ENCODE results near the gene GLI2. TPM values are rescaled to one million over a fixed set of nuclear protein-coding genes. Genes with fewer than 3 reads are reported as not detected.
A peak's percentile ranks its signal among the peaks of the same experiment; 100 is the strongest.

Gene GLI2
- polyA plus RNA-seq, 1 experiment = 5.2 TPM

GRCh38 chr2:120720746-120721375 is 14.8 kb upstream of the GLI2 start:
- ChIA-PET POLR2A (interaction anchor here (0.8 kb wide), 1 partner anchor 15 kb away, joined by 9 read pairs; no protein-coding TSS in a partner anchor), CTCF (interaction anchor here (0.5 kb wide), 1 partner anchor 340 kb away, joined by 4 read pairs; no protein-coding TSS in a partner anchor)
- DNase-seq (ENCODE audit: low read depth, low spot score) = no peak
- no peaks in the 10 kb centered on the region for H3K27me3 ChIP-seq (ENCODE audit: control insufficient read depth, insufficient read depth, low read length)
- H3K9me3 ChIP-seq (ENCODE audit: control insufficient read depth, insufficient read depth, low read length) = peaks cover 4% of the 10 kb centered on the region; the same call in 1 of the 2 replicates
- H3K27ac ChIP-seq (ENCODE audit: low read depth, low read length) = no peak overlapping the region
- H3K4me3 ChIP-seq (ENCODE audit: low read depth, low read length) = no peak overlapping the region
- TF ChIP-seq, protein P1, sequence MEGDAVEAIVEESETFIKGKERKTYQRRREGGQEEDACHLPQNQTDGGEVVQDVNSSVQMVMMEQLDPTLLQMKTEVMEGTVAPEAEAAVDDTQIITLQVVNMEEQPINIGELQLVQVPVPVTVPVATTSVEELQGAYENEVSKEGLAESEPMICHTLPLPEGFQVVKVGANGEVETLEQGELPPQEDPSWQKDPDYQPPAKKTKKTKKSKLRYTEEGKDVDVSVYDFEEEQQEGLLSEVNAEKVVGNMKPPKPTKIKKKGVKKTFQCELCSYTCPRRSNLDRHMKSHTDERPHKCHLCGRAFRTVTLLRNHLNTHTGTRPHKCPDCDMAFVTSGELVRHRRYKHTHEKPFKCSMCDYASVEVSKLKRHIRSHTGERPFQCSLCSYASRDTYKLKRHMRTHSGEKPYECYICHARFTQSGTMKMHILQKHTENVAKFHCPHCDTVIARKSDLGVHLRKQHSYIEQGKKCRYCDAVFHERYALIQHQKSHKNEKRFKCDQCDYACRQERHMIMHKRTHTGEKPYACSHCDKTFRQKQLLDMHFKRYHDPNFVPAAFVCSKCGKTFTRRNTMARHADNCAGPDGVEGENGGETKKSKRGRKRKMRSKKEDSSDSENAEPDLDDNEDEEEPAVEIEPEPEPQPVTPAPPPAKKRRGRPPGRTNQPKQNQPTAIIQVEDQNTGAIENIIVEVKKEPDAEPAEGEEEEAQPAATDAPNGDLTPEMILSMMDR (IDR thresholded peaks at IDR 0.05; ENCODE audit: low read depth, low read length) = no peak

DNA sequence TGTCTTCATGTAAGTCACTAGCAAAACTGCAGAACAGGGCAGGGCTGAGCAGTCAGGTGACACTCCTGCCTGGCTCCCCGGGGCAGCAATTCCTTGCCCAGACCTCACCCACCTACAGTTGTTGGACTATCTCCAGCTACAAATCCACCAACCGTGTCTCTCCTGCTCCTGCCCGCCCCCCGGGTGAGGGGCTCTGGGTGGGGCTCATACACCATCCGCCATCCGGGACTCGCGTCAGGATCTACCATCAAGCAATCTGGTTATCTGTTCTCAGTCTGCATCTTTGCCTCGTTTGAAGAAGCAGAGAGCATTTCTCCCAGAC is 13.5 kb upstream of the GLI2 start:
- H3K27ac ChIP-seq (ENCODE audit: low read depth, low read length) = peak overlapping the region; percentile 49
- no peaks in the 10 kb centered on the region for H3K27me3 ChIP-seq (ENCODE audit: control insufficient read depth, insufficient read depth, low read length)
- H3K4me3 ChIP-seq (ENCODE audit: low read depth, low read length) = no peak overlapping the region
- CTCF ChIA-PET = no interaction called here
- TF ChIP-seq, protein P1 (IDR thresholded peaks at IDR 0.05; ENCODE audit: low read depth, low read length) = no peak
- no peak for DNase-seq (ENCODE audit: low read depth, low spot score)
- peaks cover 7% of the 10 kb centered on the region; the same call in 1 of the 2 replicates for H3K9me3 ChIP-seq (ENCODE audit: control insufficient read depth, insufficient read depth, low read length)
- POLR2A ChIA-PET = no interaction called here

DNA sequence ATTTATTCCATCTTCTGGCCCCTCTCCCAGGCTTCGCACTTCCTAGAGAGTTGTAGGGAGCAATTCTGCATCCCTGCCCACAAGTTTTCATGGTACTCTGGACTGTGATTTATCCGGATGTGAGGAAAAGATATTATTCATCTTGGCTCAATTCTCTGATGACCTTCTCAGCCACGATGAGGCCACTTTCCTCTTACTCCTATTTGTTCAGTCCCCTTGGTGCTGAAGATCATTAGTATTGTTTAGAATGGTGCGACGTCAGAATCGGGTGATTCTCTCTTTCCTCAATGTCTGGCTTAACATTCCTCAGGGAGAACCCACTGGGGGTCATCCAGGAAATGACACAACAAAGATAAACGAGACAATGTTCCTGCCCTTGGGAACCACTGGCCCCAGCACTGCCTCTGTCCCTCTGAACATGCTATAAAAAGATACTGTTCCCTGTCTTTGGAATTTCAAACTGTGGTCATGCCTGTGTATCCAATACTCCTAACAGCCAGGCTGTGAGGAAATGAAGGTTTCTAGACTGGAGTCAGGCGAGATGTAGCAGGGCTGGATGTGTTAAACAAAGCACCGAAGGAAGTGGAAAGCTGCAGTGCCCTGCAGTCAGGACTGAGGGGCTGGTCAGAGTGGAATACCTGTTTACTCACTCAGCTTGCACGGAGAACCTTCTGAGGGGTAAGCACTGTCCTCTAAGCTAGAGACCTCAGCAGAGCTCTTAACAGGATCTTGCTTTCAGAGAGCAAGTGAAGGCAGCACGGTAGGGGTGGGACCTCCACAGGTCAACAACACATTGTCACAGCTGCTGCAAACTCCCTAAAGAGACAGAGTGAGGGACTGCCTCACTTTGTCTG is 12.9 kb upstream of the GLI2 start:
- CTCF ChIA-PET = interaction anchor here (0.6 to 1.0 kb wide), 2 partner anchors 28 to 134 kb away, joined by 3 to 4 read pairs; no protein-coding TSS in a partner anchor
- Histone ChIP-seq H3K27ac (ENCODE audit: low read depth, low read length) (peak overlapping the region; percentile 49), H3K9me3 (ENCODE audit: control insufficient read depth, insufficient read depth, low read length) (peaks cover 7% of the 10 kb centered on the region; the same call in 1 of the 2 replicates), H3K4me3 (ENCODE audit: low read depth, low read length) (no peak overlapping the region; the same call in 1 of the 2 replicates), H3K27me3 (ENCODE audit: control insufficient read depth, insufficient read depth, low read length) (no peaks in the 10 kb centered on the region)
- POLR2A ChIA-PET = interaction anchor here (1.1 kb wide), 1 partner anchor 14 kb away, joined by 3 read pairs; no protein-coding TSS in a partner anchor
- DNase-seq (ENCODE audit: low read depth, low spot score) = no peak
- TF ChIP-seq, protein P1 (IDR thresholded peaks at IDR 0.05; ENCODE audit: low read depth, low read length) = no peak

GRCh38 chr2:120726245-120726644 is 9.4 kb upstream of the GLI2 start:
- ChIA-PET POLR2A (no interaction called here), CTCF (interaction anchor here (0.8 to 0.9 kb wide), 2 partner anchors 12 to 351 kb away, joined by 3 read pairs; no protein-coding TSS in a partner anchor)
- Histone ChIP-seq H3K4me3 (ENCODE audit: low read depth, low read length) (no peak overlapping the region), H3K9me3 (ENCODE audit: control insufficient read depth, insufficient read depth, low read length) (peaks cover 7% of the 10 kb centered on the region; the same call in 1 of the 2 replicates), H3K27me3 (ENCODE audit: control insufficient read depth, insufficient read depth, low read length) (no peaks in the 10 kb centered on the region), H3K27ac (ENCODE audit: low read depth, low read length) (no peak overlapping the region)
- no peak for DNase-seq (ENCODE audit: low read depth, low spot score)
- TF ChIP-seq, protein P1 (IDR thresholded peaks at IDR 0.05; ENCODE audit: low read depth, low read length) = no peak

Measured in AG04450 (cell line).